AG09309 (cell line): Measurements from ENCODE around the gene SLC9A7.

ENCODE experiments used
- DNase-seq: peaks from one replicate; pipeline ENCODE4 v3.0.0-alpha.2; 2010; ENCODE audit warnings: low read depth
- H3K4me3 ChIP-seq: 2 replicates; pipeline ENCODE4 v1.5.1; 2011; ENCODE audit warnings: mild to moderate bottlenecking, low read depth, low read length, moderate library complexity; ENCODE audit not compliant: control insufficient read depth
- CTCF ChIP-seq: IDR thresholded peaks from 2 replicates; pipeline ENCODE4 v1.5.1; 2011; ENCODE audit warnings: mild to moderate bottlenecking, low read depth, low read length, inconsistent platforms; ENCODE audit not compliant: insufficient read depth, control insufficient read depth; ENCODE audit errors: missing control alignments

SLC9A7 gene

GRCh38 chrX:46571423-46572339 is 187.2 kb downstream of the SLC9A7 start:
- H3K4me3 ChIP-seq: no peak overlapping the region
- TF ChIP-seq CTCF: no peak
- DNase-seq: no peak

- no peak overlapping the region for H3K4me3 ChIP-seq
- no peak for TF ChIP-seq CTCF
- DNase-seq: no peak
These were observed 189.3 kb downstream of the SLC9A7 start for GRCh38 chrX:46569621-46570020.

GRCh38 chrX:46567388-46567787 is 191.5 kb downstream of the SLC9A7 start:
- DNase-seq: no peak
- H3K4me3 ChIP-seq: no peak overlapping the region
- no peak for TF ChIP-seq CTCF

GRCh38 chrX:46561824-46562657 is 196.9 kb downstream of the SLC9A7 start:
- TF ChIP-seq CTCF: no peak
- no peak overlapping the region for H3K4me3 ChIP-seq
- no peak for DNase-seq

- no peak for DNase-seq
- H3K4me3 ChIP-seq: no peak overlapping the region
- TF ChIP-seq CTCF: no peak
These were observed 199.9 kb downstream of the SLC9A7 start for GRCh38 chrX:46559062-46559461.

- DNase-seq: no peak
- TF ChIP-seq CTCF: no peak
- H3K4me3 ChIP-seq: no peak overlapping the region
These were observed 204.0 kb downstream of the SLC9A7 start for GRCh38 chrX:46554942-46555341.
